ENCODE data around the gene PHRF1. TPM values are rescaled to one million over a fixed set of nuclear protein-coding genes. Genes with fewer than 3 reads are reported as not detected.

The PHRF1 gene
- total and polyA plus RNA-seq, 8 donors = 11.2 to 39.3 (median 14.8) TPM

GRCh38 chr11:553988-554340 lies 22.3 kb upstream of the PHRF1 start:
- H3K27me3 ChIP-seq = no peaks in the 10 kb centered on the region
- no peak overlapping the region for H3K27ac ChIP-seq
- WGBS, 2 donors = 34 to 35% methylated on average over 10 to 11 of the region's 11 CpGs
- TF ChIP-seq CTCF (IDR thresholded peaks at IDR 0.05) = no peak
- no peaks in the 10 kb centered on the region for H3K9me3 ChIP-seq
- intact Hi-C loops (cut with DNase I) = loop anchor here in 1 of 3 donors (10.0 kb wide), 1 partner anchor 171 kb away; no protein-coding TSS in a partner anchor
- peaks cover 0 to 8% (median 7%) of the 10 kb centered on the region in 3 donors for H3K4me1 ChIP-seq
- FAIRE-seq (no peak), DNase-seq (peak in 1 of 6 donors; percentile 72), ATAC-seq (peak in 2 of 4 donors; percentile 0 to 2)
- H3K4me3 ChIP-seq = peak overlapping the region in 1 of 4 donors; percentile 54
- H3K36me3 ChIP-seq = no peaks in the 10 kb centered on the region

GRCh38 chr11:554428-555226 lies 21.6 kb upstream of the PHRF1 start:
- Histone ChIP-seq H3K36me3 (no peaks in the 10 kb centered on the region), H3K9me3 (no peaks in the 10 kb centered on the region), H3K27ac (peak overlapping the region in 2 of 4 donors; percentile 35 to 41), H3K27me3 (no peaks in the 10 kb centered on the region), H3K4me3 (peak overlapping the region; percentile 23 to 57 (median 51)), H3K4me1 (peaks cover 0 to 8% (median 7%) of the 10 kb centered on the region in 3 donors)
- peak; percentile 31 to 58 (median 44) for TF ChIP-seq CTCF (IDR thresholded peaks at IDR 0.05)
- intact Hi-C loops (cut with DNase I) = loop anchor here in 2 of 3 donors (5.0 to 10.0 kb wide), 2 partner anchors 168 to 170 kb away; no protein-coding TSS in a partner anchor
- FAIRE-seq (no peak), DNase-seq (peak; percentile 68 to 90 (median 85)), ATAC-seq (peak; percentile 78 to 89 (median 84))
- 2 to 5% methylated on average over 32 to 56 of the region's 60 CpGs for WGBS, 2 donors

- Histone ChIP-seq H3K27me3 (no peaks in the 10 kb centered on the region), H3K36me3 (no peaks in the 10 kb centered on the region), H3K4me1 (peaks cover 0 to 8% (median 7%) of the 10 kb centered on the region in 3 donors), H3K27ac (peak overlapping the region in 3 of 4 donors; percentile 44 to 48 (median 46)), H3K4me3 (peak overlapping the region; percentile 12 to 57 (median 51)), H3K9me3 (no peaks in the 10 kb centered on the region)
- DNase-seq (peak in 1 of 6 donors; percentile 84), FAIRE-seq (no peak), ATAC-seq (peak; percentile 5 to 38 (median 25))
- intact Hi-C loops (cut with DNase I) = loop anchor here in 2 of 3 donors (5.0 to 10.0 kb wide), 2 partner anchors 167 to 169 kb away; no protein-coding TSS in a partner anchor
- 5 to 6% methylated on average over 51 to 56 of the region's 57 CpGs for WGBS, 2 donors
- TF ChIP-seq CTCF (IDR thresholded peaks at IDR 0.05) = no peak
These were observed 21.0 kb upstream of the PHRF1 start for GRCh38 chr11:555227-555779.

GRCh38 chr11:555780-556661 lies 20.2 kb upstream of the PHRF1 start:
- 44 to 45% methylated on average over 96 to 104 of the region's 104 CpGs for WGBS, 2 donors
- FAIRE-seq (no peak), ATAC-seq (no peak), DNase-seq (peak in 2 of 6 donors; percentile 63 to 84)
- TF ChIP-seq CTCF (IDR thresholded peaks at IDR 0.05) = no peak
- no peaks in the 10 kb centered on the region for H3K9me3 ChIP-seq
- peaks cover 0 to 8% (median 7%) of the 10 kb centered on the region in 3 donors for H3K4me1 ChIP-seq
- peak overlapping the region in 1 of 4 donors; percentile 46 for H3K27ac ChIP-seq
- H3K36me3 ChIP-seq = no peaks in the 10 kb centered on the region
- peak overlapping the region in 2 of 4 donors; percentile 48 to 54 for H3K4me3 ChIP-seq
- intact Hi-C loops (cut with DNase I) = loop anchor here in 2 of 3 donors (5.0 to 10.0 kb wide), 2 partner anchors 166 to 169 kb away; no protein-coding TSS in a partner anchor
- no peaks in the 10 kb centered on the region for H3K27me3 ChIP-seq

Data from pancreas (tissue), 10 donors.